ENCODE results near the gene MAST4.

Gene MAST4

GRCh38 chr5:67014957-67015400 is 418.8 kb downstream of the MAST4 start:
- in situ Hi-C loops (cut with MboI; ENCODE audit: low sequenced_read_pairs, unreplicated experiment), result no loop called here
- no peak for TF ChIP-seq CTCF (IDR thresholded peaks at IDR 0.05; ENCODE audit: borderline replicate concordance, control extremely low read depth, extremely low read depth, insufficient read depth, missing control alignments)
- no peak for DNase-seq (ENCODE audit: low spot score)

GRCh38 chr5:67015541-67016191 is 419.5 kb downstream of the MAST4 start:
- in situ Hi-C loops (cut with MboI; ENCODE audit: low sequenced_read_pairs, unreplicated experiment), result no loop called here
- no peak for DNase-seq (ENCODE audit: low spot score)
- TF ChIP-seq CTCF (IDR thresholded peaks at IDR 0.05; ENCODE audit: borderline replicate concordance, control extremely low read depth, extremely low read depth, insufficient read depth, missing control alignments), result no peak

GRCh38 chr5:67019065-67019845 is 423.1 kb downstream of the MAST4 start:
- in situ Hi-C loops (cut with MboI; ENCODE audit: low sequenced_read_pairs, unreplicated experiment), result no loop called here
- TF ChIP-seq CTCF (IDR thresholded peaks at IDR 0.05; ENCODE audit: borderline replicate concordance, control extremely low read depth, extremely low read depth, insufficient read depth, missing control alignments), result no peak
- DNase-seq (ENCODE audit: low spot score), result no peak

GRCh38 chr5:67020096-67020615 is 424.0 kb downstream of the MAST4 start:
- no peak for DNase-seq (ENCODE audit: low spot score)
- TF ChIP-seq CTCF (IDR thresholded peaks at IDR 0.05; ENCODE audit: borderline replicate concordance, control extremely low read depth, extremely low read depth, insufficient read depth, missing control alignments), result no peak
- in situ Hi-C loops (cut with MboI; ENCODE audit: low sequenced_read_pairs, unreplicated experiment), result no loop called here

- no peak for DNase-seq (ENCODE audit: low spot score)
- in situ Hi-C loops (cut with MboI; ENCODE audit: low sequenced_read_pairs, unreplicated experiment), result no loop called here
- no peak for TF ChIP-seq CTCF (IDR thresholded peaks at IDR 0.05; ENCODE audit: borderline replicate concordance, control extremely low read depth, extremely low read depth, insufficient read depth, missing control alignments)
Observed at GRCh38 chr5:67021031-67021430, 424.8 kb downstream of the MAST4 start.

GRCh38 chr5:67021521-67021920 is 425.3 kb downstream of the MAST4 start:
- no peak for DNase-seq (ENCODE audit: low spot score)
- in situ Hi-C loops (cut with MboI; ENCODE audit: low sequenced_read_pairs, unreplicated experiment), result no loop called here
- TF ChIP-seq CTCF (IDR thresholded peaks at IDR 0.05; ENCODE audit: borderline replicate concordance, control extremely low read depth, extremely low read depth, insufficient read depth, missing control alignments), result no peak

Measured in GM13976 (cell line).